ENCODE results near the gene DDX56. TPM values are rescaled to one million over a fixed set of nuclear protein-coding genes. Genes with fewer than 3 reads are reported as not detected.

Gene DDX56
- total RNA-seq, 4 donors from 2014 or later = 33.3 to 59.9 (median 46.9) TPM

DNA sequence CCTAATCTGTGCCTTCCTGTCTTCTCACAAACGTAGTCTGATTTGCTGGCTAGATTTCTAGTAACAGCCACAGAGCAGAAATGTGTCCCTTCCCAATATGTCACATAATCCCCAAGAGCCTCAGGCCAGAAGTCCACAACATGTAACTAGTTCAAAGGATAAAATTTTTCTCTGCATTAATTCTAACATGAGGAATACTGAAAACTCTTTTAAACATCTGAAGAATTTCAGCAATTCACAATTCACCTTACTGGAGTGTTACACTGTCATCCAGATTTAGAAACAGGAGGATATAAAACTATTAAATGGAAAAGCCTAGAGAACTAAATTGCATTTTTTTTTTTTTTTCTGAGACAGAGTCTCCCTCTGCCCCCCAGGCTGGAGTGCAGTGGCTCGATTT, 2.5 kb upstream of the DDX56 start:
- TF ChIP-seq, protein P1, sequence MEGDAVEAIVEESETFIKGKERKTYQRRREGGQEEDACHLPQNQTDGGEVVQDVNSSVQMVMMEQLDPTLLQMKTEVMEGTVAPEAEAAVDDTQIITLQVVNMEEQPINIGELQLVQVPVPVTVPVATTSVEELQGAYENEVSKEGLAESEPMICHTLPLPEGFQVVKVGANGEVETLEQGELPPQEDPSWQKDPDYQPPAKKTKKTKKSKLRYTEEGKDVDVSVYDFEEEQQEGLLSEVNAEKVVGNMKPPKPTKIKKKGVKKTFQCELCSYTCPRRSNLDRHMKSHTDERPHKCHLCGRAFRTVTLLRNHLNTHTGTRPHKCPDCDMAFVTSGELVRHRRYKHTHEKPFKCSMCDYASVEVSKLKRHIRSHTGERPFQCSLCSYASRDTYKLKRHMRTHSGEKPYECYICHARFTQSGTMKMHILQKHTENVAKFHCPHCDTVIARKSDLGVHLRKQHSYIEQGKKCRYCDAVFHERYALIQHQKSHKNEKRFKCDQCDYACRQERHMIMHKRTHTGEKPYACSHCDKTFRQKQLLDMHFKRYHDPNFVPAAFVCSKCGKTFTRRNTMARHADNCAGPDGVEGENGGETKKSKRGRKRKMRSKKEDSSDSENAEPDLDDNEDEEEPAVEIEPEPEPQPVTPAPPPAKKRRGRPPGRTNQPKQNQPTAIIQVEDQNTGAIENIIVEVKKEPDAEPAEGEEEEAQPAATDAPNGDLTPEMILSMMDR (IDR thresholded peaks at IDR 0.05; ENCODE audit: low read depth) = no peak

DNA sequence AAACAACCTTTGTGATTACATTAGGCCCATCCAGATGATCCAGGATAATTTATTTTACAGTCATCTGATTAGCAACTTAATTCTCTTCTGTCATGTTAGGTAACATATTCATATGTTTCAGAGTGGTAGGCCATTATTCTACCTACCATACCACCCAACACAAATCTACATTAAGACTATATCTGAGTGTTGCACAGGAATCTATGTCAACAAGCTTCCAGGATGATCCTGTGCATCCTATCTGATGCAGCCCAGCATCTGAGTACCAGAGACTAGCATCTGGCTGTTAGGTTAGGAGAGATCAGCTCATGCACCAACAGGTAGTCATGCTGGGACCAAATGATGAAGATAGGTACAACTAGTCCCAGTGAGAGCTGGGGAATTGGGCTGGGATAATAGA, 1.3 kb upstream of the DDX56 start:
- TF ChIP-seq, protein P1 (IDR thresholded peaks at IDR 0.05; ENCODE audit: low read depth) = no peak

DNA sequence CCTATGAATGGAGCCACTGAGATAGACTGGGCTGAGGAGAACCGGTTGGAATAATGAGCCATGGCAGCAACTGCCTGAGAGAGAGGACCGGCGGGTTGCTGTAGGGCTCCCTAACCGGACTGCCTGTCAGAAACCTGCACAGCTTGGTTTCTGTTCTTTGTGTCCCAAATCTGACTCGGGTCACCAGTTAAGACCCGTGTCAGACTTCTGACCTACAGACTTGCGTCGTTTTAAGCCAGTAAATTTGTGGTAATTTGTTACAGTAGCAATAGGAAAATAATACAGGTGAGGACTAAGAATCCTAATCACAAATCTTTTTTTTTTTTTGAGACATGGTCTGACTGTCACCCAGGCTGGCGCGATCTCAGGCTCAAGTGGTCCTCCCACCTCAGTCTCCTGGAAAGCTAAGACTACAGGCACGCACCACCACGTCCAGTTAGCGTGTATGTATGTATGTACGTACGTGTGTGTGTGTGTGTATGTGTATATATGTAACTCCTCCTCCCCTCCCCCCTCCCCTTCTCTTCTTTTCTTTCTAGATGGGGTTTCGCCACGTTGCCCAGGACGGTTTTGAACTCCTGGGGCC, 672 bp upstream of the DDX56 start:
- TF ChIP-seq, protein P1 (IDR thresholded peaks at IDR 0.05; ENCODE audit: low read depth) = no peak

DNA sequence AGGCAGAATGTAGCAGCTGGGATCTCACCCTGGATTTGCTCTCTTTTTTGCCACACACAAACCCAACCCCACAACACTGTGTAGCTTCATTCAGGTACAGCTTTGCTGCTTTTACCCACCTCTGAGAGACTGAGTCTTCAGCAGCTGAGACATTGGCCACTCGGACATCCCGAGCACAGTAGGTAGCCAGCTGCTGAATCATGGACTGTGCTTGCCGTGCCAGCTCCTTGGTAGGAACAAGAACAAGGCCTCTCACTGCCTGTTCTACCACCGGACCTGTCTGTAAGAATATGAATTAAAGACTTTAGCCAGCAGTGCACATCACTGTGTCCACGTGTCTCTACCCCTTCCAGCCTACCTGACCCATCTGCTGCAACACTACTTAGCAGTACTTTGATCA, 937 bp downstream of the DDX56 start:
- TF ChIP-seq, protein P1 (IDR thresholded peaks at IDR 0.05; ENCODE audit: low read depth) = no peak

DNA sequence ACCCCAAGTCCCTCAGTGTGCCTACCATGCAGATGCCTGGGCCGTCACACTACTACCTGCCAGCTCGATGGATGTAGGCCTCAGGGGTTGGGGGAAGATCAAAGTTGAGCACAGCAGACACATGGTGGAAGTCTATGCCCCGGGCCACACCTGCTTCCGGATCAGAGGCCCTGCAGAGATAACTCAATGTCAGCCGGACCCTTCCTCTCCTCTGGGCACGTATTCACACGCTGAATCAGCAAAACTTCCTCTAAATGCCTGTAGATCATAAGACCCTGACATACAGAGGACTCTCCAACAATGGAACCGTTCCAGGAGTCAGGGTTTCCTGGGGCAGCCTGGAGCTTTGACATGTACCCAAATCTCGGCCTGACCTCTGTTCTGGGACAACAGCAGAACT, 3.7 kb downstream of the DDX56 start:
- TF ChIP-seq, protein P1 (IDR thresholded peaks at IDR 0.05; ENCODE audit: low read depth) = no peak

DNA sequence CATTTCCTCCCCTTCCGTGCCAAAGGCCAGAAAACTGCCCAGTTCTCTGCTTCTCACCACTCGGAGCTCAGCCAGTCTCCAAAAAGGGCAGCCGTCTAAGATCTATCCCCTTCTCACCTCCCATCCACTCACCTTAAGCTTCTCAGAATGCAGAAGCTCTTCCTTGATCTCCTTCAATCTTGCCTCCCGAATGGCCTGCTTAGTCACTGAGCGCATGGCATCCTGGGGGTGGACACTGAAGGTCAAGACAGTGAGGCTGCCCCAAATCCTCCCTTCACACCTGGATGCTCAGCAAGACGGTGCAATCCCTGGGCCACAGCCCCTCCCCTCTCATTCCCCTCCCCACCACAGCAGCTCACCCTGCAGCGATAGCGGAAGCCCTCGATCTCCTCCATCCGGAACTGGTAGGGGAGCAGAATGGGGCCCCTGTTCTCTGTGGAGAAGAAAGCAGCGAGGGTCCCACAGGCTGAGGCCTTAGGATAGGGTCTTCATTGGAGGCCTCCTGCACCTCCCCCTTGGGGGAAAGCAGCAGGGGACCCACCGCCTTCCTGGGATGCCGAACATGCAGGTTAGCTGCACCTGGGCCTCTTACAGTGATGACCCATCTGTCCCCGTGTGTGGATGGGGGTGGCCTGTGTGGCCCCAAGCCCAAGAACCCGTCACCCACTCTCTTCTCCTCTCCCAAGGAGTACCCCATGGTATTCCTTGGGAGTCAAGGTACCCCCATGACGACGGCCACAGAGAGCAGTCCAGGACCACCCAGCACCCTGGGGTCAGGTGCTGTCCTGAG, 4.7 kb downstream of the DDX56 start:
- TF ChIP-seq, protein P1 (IDR thresholded peaks at IDR 0.05; ENCODE audit: low read depth) = no peak

DNA sequence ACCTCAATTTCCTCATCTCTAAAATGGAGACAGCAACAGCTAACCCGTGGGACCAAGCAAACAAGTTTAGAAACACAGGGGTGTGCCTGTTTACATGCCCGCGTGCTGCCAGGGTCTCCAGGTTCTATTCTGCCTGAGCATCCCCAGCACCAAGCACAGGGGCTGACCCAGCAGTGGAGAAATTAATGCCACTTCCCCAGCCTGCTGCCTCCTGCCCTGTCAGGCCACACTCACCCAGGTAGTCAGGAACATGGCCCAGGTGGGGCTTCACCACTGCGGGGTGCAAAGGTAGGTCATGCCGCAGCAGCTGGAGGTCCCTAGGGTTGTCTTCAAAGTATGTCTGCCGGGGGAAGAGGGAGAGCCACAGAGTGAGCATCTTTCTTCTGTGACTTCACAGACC, 5.8 kb downstream of the DDX56 start:
- TF ChIP-seq, protein P1 (IDR thresholded peaks at IDR 0.05; ENCODE audit: low read depth) = no peak

Measured in subcutaneous adipose tissue (tissue), 4 donors.